Epithelial cell of esophagus (primary cell): ENCODE results near the gene SLC2A4.

Source experiments
- DNase-seq: peaks from one replicate; pipeline ENCODE4 v3.0.0; 2010; ENCODE audit warnings: low read depth
- H3K4me3 ChIP-seq: 2 replicates; pipeline ENCODE4 v1.5.1; 2011; ENCODE audit warnings: mild to moderate bottlenecking, low read length, control low read depth
- TF ChIP-seq, protein P1 (sequence below): IDR thresholded peaks from 2 replicates; pipeline ENCODE4 v1.5.1; 2011; ENCODE audit warnings: low read depth, mild to moderate bottlenecking, low read length, control low read depth, inconsistent platforms; ENCODE audit not compliant: insufficient read depth; ENCODE audit errors: missing control alignments

Gene SLC2A4

DNA sequence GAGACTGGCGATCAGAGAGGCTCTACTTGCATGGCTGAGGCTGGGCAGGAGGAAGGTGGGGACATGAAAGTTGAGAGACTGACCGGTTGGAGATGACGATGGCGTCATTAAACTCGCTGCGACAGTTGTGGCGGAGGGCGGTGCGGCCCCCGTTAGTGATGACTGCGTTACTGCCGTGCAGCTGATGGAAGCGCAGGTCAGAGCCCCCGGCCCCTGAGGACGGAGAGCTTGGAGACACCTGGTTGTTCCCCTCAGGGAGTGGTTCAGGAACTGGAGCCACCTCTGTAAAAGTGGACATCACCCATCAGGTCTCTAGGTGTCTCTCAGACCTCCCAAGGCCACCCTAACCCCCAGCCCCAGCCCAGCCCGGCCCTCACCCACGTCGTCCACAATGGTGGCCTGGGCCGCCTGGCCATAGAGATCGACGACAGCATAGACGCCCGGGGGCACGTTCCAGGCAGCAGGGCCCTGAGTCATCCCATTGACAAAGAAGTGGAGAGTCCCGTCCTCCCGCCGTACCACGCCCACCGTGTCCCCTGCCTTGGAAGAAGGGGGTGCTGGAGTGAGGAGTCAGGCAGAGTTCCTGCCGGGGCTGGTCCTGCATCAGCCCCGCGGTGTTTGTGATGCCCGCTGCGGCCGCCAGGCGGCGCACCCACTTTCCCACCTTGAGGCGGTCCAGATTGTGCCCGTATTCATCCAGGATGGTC is 42.4 kb downstream of the SLC2A4 start:
- peak; percentile 61 for DNase-seq
- TF ChIP-seq, protein P1, sequence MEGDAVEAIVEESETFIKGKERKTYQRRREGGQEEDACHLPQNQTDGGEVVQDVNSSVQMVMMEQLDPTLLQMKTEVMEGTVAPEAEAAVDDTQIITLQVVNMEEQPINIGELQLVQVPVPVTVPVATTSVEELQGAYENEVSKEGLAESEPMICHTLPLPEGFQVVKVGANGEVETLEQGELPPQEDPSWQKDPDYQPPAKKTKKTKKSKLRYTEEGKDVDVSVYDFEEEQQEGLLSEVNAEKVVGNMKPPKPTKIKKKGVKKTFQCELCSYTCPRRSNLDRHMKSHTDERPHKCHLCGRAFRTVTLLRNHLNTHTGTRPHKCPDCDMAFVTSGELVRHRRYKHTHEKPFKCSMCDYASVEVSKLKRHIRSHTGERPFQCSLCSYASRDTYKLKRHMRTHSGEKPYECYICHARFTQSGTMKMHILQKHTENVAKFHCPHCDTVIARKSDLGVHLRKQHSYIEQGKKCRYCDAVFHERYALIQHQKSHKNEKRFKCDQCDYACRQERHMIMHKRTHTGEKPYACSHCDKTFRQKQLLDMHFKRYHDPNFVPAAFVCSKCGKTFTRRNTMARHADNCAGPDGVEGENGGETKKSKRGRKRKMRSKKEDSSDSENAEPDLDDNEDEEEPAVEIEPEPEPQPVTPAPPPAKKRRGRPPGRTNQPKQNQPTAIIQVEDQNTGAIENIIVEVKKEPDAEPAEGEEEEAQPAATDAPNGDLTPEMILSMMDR = peak; percentile 86
- H3K4me3 ChIP-seq = no peak overlapping the region

DNA sequence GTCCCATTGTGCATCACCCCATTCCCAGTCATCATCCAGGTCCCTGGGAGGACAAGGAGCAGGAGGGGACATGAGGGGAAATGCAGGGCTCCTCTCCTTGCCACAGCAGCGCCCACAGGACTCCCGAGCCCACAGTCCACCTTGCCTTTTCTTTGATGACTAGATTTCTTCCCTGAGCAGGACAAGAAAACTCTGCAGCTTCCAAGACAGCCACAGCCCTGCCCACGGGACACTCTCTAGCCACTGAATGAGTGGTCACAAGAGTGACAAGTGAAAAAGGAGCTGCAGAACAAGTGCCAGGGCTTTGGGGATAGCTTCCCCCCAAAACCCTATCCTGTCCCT is 42.9 kb downstream of the SLC2A4 start:
- no peak for DNase-seq
- TF ChIP-seq, protein P1 = no peak
- H3K4me3 ChIP-seq = no peak overlapping the region

DNA sequence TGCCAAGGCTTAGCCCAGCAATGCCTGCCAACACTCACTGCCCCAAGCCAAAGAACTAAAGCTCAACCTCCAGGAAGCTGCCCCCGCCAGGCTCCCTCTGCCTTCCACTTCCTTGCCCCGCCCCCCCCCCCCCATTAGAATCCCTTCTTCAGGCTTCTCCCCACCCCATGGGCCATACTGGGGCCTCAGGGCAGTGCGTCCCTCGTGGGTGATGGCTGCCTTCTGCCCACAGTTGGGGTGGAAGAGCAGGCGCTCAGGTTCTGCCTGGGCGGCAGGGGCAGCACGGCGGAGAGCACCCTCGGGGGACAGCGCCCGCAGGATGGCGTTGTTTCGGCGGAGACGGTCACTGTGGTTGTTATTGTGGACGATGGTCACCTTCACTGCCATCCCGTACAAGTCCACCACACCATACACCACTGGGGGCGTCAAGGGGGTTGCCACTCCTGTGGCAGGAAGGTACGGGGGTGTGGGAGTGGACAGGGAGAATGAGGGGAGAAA is 43.6 kb downstream of the SLC2A4 start:
- no peak overlapping the region for H3K4me3 ChIP-seq
- TF ChIP-seq, protein P1 = no peak
- DNase-seq = no peak

DNA sequence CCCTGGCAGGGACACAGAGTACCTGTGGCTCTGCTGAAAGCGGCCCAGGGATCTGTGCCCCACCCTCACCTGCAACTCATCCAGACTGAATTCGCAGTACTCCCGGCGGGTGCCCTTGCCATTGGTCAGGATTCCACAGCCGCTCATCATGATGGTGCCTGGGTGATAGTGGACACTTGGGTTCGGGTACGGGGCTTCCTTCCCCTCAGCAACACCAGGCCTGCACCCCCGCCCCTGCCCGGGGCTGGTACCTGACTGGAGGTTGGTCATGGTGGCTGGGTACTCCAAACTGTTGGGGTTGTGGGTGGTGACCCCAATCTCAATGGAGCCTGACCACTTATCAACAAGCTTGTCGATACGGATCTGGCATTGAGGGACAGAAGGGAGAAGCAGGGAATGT is 44.7 kb downstream of the SLC2A4 start:
- TF ChIP-seq, protein P1 = no peak
- no peak overlapping the region for H3K4me3 ChIP-seq
- DNase-seq = no peak

DNA sequence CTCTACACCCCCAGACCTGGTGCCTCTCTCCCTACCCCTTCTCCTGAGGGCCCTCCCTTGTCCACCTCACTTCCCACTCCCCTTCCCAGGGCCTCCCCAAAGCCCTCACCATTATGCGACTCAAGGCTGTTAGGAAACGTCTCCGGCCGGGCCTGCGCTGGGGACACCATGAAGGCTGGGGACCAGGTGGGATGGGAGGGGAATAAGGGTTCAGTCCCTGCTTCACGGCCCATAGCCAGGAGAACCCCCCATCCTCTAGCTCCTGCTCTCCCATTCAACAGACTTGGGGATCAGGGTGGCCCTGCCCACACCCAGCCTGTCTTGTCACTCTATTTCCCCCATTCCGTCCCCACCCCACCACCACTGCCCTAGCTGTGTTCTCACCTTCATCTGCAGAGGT is 45.5 kb downstream of the SLC2A4 start:
- TF ChIP-seq, protein P1 = no peak
- DNase-seq = no peak
- no peak overlapping the region for H3K4me3 ChIP-seq

DNA sequence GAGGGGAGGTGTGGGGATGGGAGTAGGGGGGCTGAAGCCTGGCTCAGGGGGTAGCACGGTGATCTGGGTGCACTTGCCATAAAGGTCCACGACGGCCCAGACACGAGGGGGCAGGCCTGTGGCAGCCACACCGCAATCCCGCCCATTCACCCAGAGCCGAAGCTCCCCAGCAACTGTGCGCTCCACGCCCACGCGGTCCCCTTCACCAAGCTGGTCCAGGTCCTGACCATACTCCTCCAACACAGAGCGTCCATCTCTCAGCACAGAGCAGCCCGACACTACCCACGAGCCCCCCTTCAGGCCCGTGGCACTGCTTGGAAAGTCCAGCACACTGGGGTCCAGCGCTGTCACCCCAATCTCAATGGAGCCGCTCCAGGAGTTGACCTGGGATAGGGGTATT is 46.0 kb downstream of the SLC2A4 start:
- H3K4me3 ChIP-seq = no peak overlapping the region
- TF ChIP-seq, protein P1 = no peak
- no peak for DNase-seq

DNA sequence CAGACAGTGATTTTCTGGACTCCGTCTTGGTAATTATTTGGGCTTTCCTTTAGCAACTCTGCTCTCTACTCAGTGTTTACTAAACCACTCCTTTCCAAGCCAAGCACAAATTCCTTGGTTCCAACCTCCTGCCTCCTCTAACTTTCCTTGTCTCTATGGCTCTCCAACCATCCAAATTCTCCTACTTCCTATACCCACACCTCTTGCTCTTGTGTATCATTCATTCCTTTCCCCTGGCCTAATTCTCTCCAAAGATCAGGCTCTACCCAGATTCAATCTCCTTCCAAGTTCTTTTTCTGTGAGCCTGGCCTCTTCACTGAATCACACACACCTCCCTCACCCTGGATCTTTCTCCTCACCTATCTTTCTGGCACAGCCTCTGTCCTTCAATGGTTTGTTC is 46.5 kb downstream of the SLC2A4 start:
- DNase-seq = no peak
- H3K4me3 ChIP-seq = no peak overlapping the region
- TF ChIP-seq, protein P1 = no peak
